Measurements from ENCODE around the gene MCF2L. TPM values are rescaled to one million over a fixed set of nuclear protein-coding genes. Genes with fewer than 3 reads are reported as not detected.
A peak's percentile ranks its signal among the peaks of the same experiment; 100 is the strongest.

The MCF2L gene
- total and polyA plus RNA-seq, 5 donors = 18.0 to 47.5 (median 33.2) TPM

GRCh38 chr13:113120300-113121182 is 151.5 kb downstream of the MCF2L start:
- DNase-seq (peak in 1 of 3 donors; percentile 33), ATAC-seq (no peak)
- WGBS = 85% methylated on average over 19 of the region's 19 CpGs
- Histone ChIP-seq H3K27me3 (ENCODE audit: control insufficient read depth, insufficient read depth) (no peaks in the 10 kb centered on the region), H3K4me3 (ENCODE audit: low read length) (no peak overlapping the region), H3K27ac (ENCODE audit: low read length) (no peak overlapping the region), H3K9me3 (ENCODE audit: control insufficient read depth, low read length) (no peaks in the 10 kb centered on the region), H3K4me1 (ENCODE audit: control insufficient read depth, insufficient read depth, low read length) (no peaks in the 10 kb centered on the region)
- intact Hi-C loops (cut with DNase I) = no loop called here

DNA sequence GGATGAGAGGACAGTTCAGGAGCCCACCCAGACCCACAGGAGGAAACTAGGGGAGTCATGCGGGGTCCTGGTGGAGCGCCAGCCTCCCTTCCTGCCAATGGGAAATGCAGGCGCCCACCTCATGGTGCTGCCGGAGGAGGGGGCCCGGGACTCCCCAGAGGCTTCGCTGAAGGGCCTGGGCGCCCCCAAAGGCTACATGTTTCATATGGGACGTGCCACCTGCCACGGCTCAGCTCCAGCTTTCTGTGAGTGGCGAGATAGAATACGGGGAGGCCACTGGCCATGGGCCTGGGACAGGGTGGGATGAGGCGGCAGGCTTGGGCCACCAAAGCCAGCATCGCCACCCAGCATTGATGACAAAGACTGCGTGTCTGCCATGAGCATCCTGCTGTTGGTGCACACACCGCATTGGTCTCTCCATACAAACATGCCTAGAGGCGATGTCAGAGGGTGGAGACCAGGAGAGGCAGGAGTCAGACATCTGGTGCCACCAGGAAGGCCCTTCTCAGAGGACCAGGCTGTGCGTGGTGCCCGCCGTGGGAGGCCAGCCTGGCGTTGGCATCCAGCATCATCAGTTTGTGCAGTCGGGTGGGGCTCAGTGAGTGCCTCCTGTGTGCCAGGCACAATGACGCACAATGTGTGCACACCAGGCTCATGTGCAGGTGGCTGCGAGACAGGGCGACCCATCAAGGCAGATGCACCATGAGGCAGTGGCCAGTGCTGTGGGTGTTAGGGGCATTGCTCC is 152.3 kb downstream of the MCF2L start:
- no peaks in the 10 kb centered on the region for H3K9me3 ChIP-seq (ENCODE audit: control insufficient read depth, low read length)
- WGBS = 93% methylated on average over 24 of the region's 24 CpGs
- intact Hi-C loops (cut with DNase I) = no loop called here
- H3K27ac ChIP-seq (ENCODE audit: low read length) = no peak overlapping the region
- H3K27me3 ChIP-seq (ENCODE audit: control insufficient read depth, insufficient read depth) = no peaks in the 10 kb centered on the region
- no peaks in the 10 kb centered on the region for H3K4me1 ChIP-seq (ENCODE audit: control insufficient read depth, insufficient read depth, low read length)
- ATAC-seq (no peak), DNase-seq (no peak)
- no peak overlapping the region for H3K4me3 ChIP-seq (ENCODE audit: low read length)

GRCh38 chr13:113121928-113122471 is 153.0 kb downstream of the MCF2L start:
- peak; percentile 7 to 28 for ATAC-seq
- Histone ChIP-seq H3K27ac (ENCODE audit: low read length) (peak overlapping the region; percentile 22), H3K4me3 (ENCODE audit: low read length) (no peak overlapping the region)

DNA sequence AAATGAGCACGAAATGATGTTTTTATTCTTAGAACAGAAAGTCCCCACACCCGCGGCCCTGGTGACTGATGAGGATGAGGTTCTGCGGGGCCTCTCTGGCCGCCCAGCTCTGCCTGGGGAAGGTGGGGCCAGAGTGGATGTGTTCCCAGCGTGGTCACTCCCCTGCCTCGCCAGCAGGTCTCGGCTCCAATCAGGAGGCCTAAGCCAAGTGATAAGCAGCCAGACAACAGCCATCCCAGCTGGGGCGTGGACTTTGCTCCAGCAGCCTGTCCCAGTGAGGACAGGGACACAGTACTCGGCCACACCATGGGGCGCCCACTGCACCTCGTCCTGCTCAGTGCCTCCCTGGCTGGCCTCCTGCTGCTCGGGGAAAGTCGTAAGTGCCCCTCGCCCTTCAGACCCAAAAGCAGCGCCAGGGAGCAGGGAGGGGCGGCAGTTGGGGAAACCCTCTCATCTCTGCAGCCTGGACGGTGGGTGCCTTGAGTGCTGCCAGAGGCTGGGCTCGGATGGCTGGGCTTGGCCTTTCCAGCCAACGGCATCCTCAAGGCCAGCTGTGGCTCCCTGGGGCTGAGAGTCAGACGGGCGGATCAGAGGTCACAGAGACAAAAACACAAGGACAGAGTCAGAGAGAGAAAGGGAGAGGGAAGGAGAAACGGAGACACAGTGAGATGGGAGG is 153.7 kb downstream of the MCF2L start, which contains the start of gene F10:
Gene F10, plus strand, starts transcription at position 250 of the 676 bp plus-strand sequence. Its CDS starts 57 bp downstream, at position 307.
- peak within 1 kb of the TSS; percentile 12 for H3K4me3 ChIP-seq (ENCODE audit: low read length)
- intact Hi-C loops (cut with DNase I) = no loop called here

More at GRCh38 chr13:113121928-113122471, 153.0 kb downstream of the MCF2L start:
- 69% methylated on average over 16 of the region's 16 CpGs for WGBS
- Histone ChIP-seq H3K4me1 (ENCODE audit: control insufficient read depth, insufficient read depth, low read length) (no peaks in the 10 kb centered on the region), H3K27me3 (ENCODE audit: control insufficient read depth, insufficient read depth) (no peaks in the 10 kb centered on the region), H3K9me3 (ENCODE audit: control insufficient read depth, low read length) (no peaks in the 10 kb centered on the region)
- DNase-seq = peak in 1 of 3 donors; percentile 83
- intact Hi-C loops (cut with DNase I) = no loop called here

DNA sequence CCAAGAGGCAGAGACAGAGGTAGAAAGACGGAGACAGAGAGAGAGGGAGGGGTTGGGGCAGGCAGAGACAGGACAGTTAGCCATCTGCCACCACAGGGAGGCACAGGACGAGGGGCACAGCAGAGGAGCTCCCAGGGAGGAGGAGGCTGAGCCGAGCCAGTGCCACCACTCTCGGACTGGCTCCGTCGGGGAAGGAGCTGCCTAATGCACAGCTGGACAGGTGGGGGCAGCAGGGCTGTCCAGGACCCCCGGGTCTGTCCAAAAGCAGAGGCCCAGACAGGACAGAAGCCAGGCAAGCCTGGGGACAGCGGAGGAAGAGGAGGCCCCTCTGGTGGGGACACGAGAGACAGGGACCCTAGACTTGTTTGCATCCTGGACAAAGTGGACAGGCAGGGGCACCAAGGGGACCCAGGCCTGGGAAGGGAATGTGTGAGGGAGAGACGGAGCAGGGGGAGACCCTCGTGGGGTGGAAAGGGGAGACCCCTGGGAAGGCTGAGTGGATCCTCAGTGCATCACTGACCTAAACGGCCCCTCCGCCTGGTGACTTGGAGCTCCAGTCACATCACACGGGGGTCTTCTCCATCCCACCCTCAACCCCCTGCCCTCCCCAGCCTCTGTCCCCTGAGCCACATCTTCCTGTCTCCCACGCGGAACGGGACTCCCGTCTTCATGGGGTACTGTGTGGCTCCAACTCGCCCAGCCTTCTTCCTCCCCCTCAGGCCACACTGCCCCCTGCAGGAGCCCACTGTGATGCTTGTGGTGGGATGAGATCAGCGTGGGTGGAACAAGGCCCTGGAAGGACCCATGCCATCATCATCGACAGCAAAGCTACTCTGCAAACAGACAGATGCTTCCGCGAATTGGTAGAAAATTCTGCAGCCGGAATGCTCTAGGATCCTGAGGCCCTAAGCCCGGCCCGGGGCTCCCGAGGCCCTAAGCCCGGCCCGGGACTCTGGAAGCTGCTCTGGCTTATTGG is 154.5 kb downstream of the MCF2L start:
- 77% methylated on average over 29 of the region's 29 CpGs for WGBS

More for the DNA sequence above, 153.7 kb downstream of the MCF2L start, which contains the start of gene F10:
- ATAC-seq (peak; percentile 90 to 95), DNase-seq (peak; percentile 82 to 94 (median 91))
- H3K4me1 ChIP-seq (ENCODE audit: control insufficient read depth, insufficient read depth, low read length) = no peaks in the 10 kb centered on the region
- no peaks in the 10 kb centered on the region for H3K9me3 ChIP-seq (ENCODE audit: control insufficient read depth, low read length)
- H3K27me3 ChIP-seq (ENCODE audit: control insufficient read depth, insufficient read depth) = no peaks in the 10 kb centered on the region
- 23% methylated on average over 23 of the region's 23 CpGs for WGBS
- H3K27ac ChIP-seq (ENCODE audit: low read length) = peak within 1 kb of the TSS; percentile 53

DNA sequence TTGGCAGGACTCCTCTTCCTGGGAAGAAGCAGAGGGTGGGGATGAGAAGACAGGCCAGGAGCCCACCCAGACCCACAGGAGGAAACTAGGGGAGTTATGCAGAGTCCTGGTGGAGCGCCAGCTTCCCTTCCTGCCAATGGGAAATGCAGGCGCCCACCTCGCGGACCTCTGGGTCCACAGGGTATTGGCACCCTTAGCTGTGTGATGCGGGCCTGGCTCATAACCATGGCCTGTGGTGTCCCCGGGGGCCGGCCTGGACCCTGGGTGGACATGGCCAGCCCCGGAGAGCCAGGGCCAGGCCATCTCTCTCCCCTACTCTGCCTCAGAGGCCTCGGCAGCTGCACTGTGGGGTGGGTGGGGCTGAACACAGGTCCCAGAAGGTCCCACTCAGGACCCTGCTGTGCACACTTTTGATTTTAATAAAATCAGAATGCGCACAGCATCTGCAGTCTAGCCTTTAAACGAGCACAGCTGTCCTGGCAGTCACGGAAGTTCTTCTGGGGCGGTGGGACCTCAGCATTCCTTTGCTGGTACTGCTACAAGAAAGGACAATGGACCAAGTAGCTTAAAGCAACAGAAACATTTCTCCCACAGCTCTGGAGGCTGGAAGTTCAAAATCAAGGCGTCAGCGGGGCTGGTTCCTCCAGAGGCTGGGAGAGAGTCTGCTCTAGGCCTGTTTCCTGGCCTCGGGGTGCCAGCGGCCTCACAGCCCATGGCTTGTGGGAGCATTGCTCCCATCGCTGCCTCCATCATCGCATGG is 155.4 kb downstream of the MCF2L start:
- Histone ChIP-seq H3K9me3 (ENCODE audit: control insufficient read depth, low read length) (no peaks in the 10 kb centered on the region), H3K27me3 (ENCODE audit: control insufficient read depth, insufficient read depth) (no peaks in the 10 kb centered on the region), H3K4me3 (ENCODE audit: low read length) (no peak overlapping the region), H3K4me1 (ENCODE audit: control insufficient read depth, insufficient read depth, low read length) (no peaks in the 10 kb centered on the region), H3K27ac (ENCODE audit: low read length) (no peak overlapping the region)
- ATAC-seq = no peak
- intact Hi-C loops (cut with DNase I) = no loop called here
- WGBS = 94% methylated on average over 19 of the region's 19 CpGs
- no peak for DNase-seq

More for the DNA sequence above, 154.5 kb downstream of the MCF2L start:
- peak overlapping the region; percentile 12 for H3K4me3 ChIP-seq (ENCODE audit: low read length)
- H3K4me1 ChIP-seq (ENCODE audit: control insufficient read depth, insufficient read depth, low read length) = no peaks in the 10 kb centered on the region
- DNase-seq (no peak), ATAC-seq (peak in 1 of 2 donors; percentile 1)
- H3K9me3 ChIP-seq (ENCODE audit: control insufficient read depth, low read length) = no peaks in the 10 kb centered on the region
- peak overlapping the region; percentile 53 for H3K27ac ChIP-seq (ENCODE audit: low read length)
- intact Hi-C loops (cut with DNase I) = no loop called here
- no peaks in the 10 kb centered on the region for H3K27me3 ChIP-seq (ENCODE audit: control insufficient read depth, insufficient read depth)

GRCh38 chr13:113125506-113126264 is 156.7 kb downstream of the MCF2L start:
- DNase-seq (no peak), ATAC-seq (no peak)
- H3K4me1 ChIP-seq (ENCODE audit: control insufficient read depth, insufficient read depth, low read length) = no peaks in the 10 kb centered on the region
- H3K27me3 ChIP-seq (ENCODE audit: control insufficient read depth, insufficient read depth) = no peaks in the 10 kb centered on the region
- no peak overlapping the region for H3K27ac ChIP-seq (ENCODE audit: low read length)
- no peak overlapping the region for H3K4me3 ChIP-seq (ENCODE audit: low read length)
- no peaks in the 10 kb centered on the region for H3K9me3 ChIP-seq (ENCODE audit: control insufficient read depth, low read length)
- 82% methylated on average over 19 of the region's 19 CpGs for WGBS
- intact Hi-C loops (cut with DNase I) = no loop called here

DNA sequence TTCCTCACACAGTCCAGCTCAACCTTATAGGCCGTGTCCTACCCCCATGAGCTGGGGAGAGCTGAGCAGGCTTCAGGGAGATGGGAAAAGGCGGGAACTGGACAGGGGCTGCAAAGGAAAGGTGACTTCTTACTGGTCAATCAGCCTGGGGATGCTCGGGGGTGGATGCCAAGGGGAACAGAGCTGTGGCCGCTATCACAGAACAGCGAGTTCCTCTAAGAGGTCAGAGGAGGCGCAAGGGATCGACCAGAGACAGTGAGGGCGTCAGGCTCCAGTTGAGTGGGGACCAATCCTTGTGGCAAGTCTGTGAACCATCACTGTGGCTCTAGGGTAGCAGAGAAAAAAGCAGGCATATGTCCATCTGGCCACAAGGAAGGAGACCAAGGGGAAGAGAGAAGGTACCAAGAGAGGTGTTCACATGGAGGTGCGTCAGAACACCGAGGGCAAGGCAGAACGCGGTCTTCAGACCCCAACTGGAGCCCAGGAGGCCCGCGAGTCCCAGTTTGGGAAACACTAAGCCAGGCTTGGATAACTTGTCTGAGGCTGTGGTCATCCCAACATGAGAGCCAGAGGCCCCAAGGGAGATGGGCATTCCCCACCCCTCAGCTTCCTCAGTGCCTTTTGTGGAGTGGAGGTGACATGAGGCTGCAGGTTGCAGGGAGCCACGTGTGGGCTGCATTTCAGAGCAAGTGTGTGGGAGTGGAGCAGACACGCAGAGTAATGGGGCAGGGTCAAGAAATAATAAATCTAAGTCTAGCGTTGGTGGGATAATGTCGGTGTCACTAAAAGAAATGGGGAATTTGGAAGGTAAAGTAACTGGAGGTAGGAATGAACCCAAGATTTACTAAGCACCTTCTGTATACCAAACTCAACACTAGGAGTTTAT is 157.5 kb downstream of the MCF2L start:
- H3K27me3 ChIP-seq (ENCODE audit: control insufficient read depth, insufficient read depth) = no peaks in the 10 kb centered on the region
- no peaks in the 10 kb centered on the region for H3K9me3 ChIP-seq (ENCODE audit: control insufficient read depth, low read length)
- H3K4me3 ChIP-seq (ENCODE audit: low read length) = no peak overlapping the region
- 91% methylated on average over 18 of the region's 18 CpGs for WGBS
- no peaks in the 10 kb centered on the region for H3K4me1 ChIP-seq (ENCODE audit: control insufficient read depth, insufficient read depth, low read length)
- intact Hi-C loops (cut with DNase I) = no loop called here
- no peak overlapping the region for H3K27ac ChIP-seq (ENCODE audit: low read length)
- DNase-seq (no peak), ATAC-seq (no peak)

Data from right cardiac atrium (tissue), 5 donors.